GM18508 (cell line): ENCODE results near the gene MCM9.
A peak's percentile ranks its signal among the peaks of the same experiment; 100 is the strongest.
"Not testable (repeated sequence)": the region's sequence is repeated elsewhere in the genome, so short reads cannot be mapped to it uniquely, and the experiment has no call there.

Source experiments
- ATAC-seq: cut with Tn5 transposase; IDR thresholded peaks from one replicate; pipeline ENCODE4 v1.9.1; 2021; ENCODE audit warnings: moderate number of reproducible peaks; ENCODE audit not compliant: insufficient read depth, unreplicated experiment

MCM9 gene

DNA sequence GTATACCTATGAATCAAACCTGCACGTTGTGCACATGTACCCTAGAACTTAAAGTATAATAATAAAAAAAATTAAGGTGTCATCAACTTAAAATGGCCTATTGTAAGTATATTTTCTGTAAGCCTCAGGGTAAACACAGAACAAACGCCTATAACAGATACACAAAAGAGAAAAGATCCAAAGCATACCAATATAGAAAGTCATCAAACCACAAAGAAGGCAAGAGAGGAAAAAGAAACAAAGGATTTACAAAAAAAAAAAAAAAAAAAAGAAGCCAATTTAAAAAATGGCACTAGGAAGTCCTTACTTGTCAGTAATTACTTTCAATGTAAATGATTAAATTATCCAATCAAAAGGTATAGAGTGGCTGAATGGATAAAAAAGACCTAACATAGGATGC lies 65.6 kb downstream of the MCM9 start:
- ATAC-seq, result no peak

DNA sequence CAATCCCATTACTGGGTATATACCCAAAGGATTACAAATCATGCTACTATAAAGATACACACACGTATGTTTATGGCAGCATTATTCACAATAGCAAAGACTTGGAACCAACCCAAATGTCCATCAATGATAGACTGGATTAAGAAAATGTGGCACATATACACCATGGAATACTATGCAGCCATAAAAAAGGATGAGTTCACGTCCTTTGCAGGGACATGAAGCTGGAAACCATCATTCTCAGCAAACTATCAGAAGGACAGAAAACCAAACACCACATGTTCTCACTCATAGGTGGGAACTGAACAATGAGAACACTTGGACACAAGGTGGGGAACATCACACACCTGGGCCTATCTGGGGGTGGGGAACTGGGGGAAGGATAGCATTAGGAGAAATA lies 66.1 kb downstream of the MCM9 start:
- not testable (repeated sequence) for ATAC-seq

DNA sequence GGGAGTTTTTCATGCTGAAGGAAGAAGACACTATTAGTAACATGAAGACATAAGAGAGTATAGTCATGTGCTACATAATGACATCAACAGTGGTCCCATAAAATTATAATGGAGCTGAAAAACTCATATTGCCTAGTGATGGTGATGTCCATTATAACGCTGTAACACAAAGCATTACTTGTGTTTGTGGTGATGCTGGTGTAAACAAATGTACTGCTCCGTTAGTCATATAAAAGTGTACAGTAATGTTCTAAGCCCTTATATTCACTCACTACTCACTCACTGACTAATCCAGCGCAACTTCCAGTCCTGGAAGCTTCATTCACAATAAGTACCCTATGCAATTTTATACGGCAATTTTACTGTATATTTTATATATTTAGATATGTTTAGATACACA lies 67.8 kb downstream of the MCM9 start:
- ATAC-seq, result no peak

DNA sequence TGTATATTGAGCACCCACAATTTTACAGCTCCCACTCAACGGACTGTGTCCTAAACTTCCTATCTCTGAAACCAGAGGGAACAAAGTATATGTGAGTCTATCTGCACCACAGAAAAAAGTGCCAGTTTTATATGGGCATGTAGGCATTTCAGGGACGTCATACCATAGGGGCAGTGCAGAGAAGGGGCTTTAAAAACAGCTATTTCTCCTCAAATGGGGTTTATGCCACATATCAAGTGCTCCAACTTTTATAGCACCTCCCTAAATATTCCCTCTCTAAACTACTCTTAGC lies 69.9 kb downstream of the MCM9 start:
- no peak for ATAC-seq

DNA sequence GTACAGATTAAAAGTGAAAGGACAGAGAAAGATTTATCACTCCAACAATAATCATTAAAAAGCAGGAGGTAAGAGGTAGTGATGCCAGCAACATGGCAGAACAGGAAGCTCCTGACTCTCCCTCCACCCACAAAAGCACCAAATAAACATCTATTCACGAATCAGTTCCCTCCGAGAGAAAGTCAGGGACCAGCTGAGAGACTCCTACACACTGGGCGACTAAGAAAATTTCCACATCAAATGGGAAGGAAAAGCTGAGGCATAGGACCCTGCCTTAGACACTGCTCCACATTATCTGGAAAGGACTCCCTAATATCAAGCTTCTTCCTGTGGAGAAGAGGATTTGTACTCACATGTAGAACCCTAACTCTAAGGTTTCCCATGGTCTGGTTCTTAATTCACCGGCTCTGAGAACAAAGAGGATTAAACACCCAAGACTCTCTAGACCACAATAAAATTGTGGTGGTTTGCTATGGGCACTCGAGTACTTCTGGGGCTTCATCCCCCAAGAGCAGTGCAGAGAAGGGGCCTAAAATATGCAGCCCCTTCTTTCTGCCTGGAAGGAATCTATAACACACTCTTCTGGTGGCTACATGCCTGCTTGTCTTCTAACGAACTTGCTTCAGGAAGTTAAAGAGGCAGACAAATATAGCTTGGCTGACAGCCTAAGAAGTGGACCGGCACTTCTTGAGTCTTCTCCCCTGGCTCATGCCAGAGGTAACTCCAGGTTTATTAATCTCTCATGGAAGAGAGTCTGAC lies 70.4 kb downstream of the MCM9 start:
- no peak for ATAC-seq

DNA sequence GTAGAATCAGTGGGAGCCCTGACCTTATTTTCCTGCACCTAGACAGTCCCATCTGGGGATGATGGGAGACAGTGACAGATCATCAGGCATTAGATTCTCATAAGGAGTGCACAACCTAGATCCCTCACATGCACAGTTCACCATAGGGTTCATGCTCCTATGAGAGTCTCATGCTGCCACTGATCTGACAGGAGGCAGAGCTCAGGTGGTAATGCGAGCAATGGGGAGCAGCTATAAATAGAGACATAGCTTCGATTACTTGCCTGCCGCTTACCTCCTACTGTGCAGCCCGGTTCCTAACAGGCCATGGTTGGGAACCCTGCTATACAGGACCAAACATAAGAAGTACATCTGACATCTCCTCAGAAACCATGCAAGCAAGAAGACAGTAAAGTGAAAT lies 72.5 kb downstream of the MCM9 start:
- no peak for ATAC-seq

DNA sequence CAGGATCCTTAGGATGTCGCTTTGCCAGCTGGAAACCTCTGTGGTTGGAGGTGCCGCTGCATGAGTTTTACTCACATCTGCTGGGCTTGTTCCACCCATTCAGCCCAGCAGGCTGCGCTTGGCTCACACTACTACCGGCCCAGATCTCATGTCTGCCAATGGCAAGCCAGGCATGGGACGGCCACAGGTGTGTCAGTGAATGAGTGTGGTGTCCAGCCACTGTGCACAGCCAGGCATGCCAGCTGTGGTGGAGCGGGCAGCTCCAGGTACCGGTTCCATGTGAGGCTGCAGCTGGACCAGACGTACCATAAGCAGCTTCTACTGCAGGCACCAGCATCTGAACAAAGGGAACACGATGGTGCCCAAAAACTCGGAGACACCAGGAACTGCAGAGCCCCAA lies 74.1 kb downstream of the MCM9 start:
- no peak for ATAC-seq

DNA sequence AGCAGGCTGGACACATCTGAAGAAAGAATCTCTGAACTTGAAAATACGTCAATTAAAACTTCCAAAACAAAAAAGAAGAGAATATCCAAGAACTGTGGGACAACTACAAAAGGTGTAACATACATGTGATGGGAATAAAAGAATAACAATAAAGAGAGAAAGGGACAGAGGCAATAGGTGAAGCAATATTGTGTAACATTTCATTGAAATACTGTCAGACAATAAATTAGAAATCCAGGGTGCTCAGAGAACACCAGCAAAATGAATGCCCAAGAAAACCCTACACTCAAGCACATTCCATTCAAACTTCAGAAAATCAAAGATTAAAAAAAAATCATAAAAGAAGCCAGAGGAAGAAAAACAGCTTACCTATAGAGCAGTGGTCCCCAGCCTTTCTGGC lies 74.6 kb downstream of the MCM9 start:
- no peak for ATAC-seq

DNA sequence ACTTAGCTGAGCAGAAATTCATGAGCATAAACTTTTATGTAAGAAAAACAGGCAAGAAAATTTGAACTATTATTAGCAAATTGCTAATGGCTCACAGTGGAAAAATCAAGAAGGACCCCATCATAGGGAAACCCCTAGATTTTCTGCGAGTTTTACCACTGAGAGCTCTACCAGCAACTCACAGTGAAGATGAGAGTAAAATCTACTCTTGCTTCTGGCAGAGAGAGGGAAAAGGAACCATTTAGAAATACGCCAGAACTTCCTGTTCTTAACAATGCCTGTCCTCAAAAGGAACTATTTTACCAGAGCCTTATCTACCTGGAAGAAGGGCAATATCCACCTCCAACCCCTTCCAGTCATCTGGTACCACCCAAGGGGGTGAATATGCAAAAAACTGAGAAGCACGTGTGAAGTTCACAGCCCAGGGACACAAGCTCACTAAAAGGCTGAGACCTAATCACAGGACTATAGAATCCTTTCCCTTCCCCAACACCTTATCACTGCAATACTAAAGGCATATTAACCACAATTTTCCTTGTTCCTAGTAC lies 75.4 kb downstream of the MCM9 start:
- no peak for ATAC-seq

DNA sequence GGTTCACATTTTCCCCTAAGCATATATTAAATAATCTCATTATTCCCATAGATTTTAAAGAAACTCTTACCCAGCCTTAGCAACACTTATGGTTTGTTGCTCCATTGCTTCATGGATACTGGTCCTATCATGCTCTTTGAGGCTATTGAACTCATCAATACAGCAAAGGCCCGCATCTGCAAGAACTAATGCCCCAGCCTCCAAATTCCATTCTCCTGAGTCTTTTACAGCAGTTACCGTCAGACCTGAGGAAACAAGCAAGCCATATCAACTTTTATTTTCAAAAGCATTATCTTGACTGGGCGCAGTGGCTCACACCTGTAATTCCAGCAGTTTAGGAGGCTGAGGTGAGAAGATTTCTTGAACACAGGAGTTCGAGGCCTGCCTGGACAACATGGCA lies 78.7 kb downstream of the MCM9 start:
- ATAC-seq, result no peak

DNA sequence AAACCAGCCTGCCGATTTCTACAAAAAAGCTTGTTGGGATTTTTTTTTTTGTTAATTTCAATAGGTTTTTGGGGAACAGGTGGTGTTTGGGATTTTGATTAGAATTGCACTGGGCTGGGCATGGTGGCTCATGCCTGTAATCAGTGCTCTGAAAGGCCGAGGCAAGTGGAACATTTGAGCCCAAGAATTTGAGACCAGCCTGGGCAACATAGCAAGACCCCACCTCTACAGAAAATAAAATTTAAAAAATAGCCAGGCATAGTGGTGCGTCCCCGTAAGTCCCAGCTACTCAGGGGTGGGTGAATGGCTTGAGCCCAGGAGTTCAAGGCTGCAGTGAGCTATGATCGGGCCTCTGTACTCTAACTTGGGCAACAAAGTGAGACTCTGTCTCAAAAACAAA lies 81.6 kb downstream of the MCM9 start:
- ATAC-seq, result no peak

DNA sequence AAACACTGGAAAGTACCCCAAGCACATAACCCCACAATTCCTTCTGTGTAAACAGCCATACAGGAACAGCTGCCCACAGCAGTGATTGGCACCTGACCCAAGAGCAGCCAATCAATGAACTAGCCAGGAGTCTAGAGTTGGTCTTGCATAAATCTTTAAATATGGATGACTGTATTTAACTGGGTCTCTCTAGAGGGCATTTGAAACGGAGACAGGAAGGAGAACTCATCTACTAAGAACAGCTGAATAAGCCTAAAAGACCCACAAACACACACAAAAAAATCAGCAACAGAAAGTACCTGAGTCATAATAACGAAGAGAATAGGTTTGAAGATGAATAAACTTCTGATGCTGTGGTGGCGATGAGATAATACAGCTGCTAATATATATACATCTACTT lies 90.0 kb downstream of the MCM9 start:
- ATAC-seq, result peak; percentile 41

DNA sequence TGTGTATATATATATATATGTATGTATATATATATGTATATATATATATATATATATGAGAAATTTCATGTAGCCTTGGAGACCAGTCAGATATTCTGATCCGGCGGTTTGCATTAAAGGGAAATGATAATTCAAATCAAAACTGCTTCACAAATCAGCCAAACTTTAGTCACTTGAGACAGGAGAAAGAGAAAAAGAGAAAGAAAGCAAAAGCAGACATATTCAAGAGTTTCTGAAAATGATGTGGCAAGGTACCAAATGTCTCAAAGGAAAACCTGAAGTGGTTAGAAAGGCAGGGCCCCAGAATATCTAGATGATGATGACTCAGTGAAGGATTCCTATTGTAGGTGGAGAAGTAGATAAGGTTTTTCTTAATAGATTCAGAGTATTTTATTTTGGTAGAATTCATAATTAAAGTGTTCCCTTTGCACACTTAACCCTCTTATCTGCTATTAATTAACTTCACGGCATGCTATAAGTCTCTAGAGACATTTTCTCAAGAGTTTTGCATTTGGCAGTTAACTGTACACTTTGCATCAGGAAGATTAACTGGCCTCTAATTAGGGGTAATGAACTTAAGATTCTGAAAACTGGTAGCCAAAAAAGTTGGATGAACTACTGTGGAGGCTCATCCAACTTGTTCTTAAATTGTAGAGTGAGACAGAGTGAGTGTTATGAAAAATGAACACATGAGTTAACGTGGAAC lies 91.1 kb downstream of the MCM9 start:
- ATAC-seq, result peak; percentile 93

DNA sequence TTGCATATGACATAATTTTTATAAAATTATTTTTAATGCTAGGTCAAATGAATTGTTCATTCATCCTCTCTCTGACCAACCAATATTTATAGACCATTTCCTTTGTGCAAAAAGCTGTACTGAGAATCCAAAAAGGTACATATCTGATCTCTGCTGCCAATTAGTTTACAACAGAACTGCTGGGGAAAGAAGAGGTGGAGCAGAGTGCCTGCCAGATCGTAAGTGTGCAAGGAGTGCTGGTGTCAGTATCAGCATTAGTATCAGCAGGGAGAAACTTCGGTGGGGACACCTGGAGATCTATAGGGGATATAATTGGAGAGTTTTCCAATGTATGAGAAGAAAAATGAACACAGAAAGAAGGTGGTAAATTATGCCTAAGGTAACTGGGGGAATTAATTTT lies 104.3 kb downstream of the MCM9 start:
- no peak for ATAC-seq

DNA sequence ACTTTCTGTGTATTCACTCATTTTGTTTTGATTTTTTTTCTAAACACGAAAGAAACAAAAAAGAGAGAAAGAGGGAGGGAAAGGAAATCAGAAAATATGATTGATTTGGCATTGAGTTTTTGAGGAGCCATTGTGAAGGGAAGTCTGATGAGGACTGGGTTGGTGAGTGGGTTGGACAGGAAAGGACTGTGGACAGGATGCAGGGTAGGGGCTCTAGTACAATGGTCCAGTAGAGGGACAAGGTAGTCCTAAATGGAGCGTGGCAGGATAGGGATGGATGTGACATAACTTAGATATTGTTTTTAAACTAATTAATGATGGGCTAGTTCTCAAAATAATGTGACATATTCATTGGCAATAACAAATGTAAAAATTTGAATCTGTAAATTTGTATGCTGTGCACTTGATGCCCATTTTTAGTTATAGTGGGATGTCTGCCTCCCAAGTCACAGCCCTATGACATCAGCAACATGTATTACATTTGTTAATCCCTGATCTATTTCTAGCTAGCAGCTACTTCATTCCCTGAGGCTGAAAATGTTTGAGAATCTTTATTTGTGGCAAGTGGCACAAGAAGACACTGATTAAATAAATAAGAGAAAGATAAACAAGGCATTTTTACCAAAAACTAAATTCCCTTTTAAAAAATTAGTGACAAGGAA lies 105.0 kb downstream of the MCM9 start:
- ATAC-seq, result no peak

DNA sequence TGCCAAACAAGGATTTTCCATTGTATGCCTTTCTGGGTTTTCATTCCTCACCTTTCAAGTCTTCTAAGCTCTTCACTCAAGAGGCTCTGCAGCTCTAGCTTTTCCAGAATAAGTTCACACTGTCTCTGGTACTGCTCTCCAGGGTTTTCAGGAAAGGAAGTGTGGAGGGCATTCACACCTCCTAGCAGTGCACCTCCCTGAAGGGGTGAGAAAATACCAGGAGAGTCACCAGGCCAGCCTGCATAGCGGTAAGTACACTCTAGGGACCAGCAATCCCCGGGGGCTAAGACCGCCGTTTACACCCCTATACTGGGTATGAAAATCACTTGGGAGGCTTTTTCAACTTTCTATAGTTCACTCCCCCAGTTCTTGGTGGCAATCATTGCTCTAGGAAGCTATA lies 108.9 kb downstream of the MCM9 start:
- ATAC-seq, result no peak

DNA sequence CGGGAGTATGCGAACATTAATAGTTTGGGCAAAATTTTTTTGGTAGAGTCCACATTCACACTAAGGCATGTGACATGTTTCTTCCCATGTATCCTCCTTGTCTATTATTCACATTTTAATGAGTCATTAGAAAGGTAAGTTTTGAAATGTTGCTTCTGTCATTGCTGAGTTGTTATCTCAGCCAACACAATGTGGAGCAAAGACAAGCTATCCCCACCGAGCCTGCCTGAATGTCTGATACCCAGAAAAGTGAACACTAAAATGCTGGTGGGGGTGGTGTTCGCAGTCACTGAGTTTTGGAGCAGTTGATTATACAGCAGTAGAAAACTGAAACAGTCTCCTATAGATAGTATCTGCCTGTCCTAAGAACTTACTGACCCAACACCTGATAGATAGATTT lies 109.3 kb downstream of the MCM9 start:
- ATAC-seq, result no peak

DNA sequence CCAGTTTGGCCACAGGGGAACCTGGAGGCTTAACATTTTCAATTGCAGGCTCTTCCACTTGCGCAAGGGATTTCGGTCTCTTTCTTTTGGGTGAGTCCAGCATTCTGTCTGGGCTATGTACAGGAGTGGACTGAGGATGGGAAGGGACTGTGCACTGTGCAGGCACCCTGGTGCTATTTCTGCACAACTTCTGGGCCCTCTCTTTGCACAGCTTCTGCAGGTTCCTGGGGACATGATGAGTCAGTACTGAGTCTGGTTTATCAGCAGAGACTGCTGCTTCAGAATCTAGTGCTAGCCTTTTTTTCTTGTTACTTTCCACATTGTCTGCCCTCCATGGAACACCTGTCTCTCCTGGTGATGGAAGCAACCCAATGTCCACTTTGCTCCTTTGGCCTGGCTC lies 119.5 kb downstream of the MCM9 start:
- no peak for ATAC-seq

DNA sequence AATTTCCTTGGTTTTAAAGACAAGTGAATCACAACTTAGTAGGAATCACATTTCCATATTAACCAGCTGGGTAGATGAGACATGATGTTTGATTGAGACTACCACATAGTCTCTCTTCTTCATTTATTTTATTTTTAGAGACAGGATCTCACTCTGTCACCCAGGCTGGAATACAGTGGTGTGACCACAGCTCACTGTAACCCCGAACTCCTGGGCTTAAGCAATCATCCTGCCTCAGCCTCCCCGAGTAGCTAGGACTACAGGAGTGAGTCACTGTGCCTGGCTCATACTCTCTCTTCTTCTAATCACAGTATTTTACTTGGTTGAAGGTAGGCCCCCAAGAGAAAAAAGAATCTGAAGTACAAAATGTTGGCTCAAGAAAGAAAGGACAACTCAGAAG lies 121.2 kb downstream of the MCM9 start:
- ATAC-seq, result no peak

DNA sequence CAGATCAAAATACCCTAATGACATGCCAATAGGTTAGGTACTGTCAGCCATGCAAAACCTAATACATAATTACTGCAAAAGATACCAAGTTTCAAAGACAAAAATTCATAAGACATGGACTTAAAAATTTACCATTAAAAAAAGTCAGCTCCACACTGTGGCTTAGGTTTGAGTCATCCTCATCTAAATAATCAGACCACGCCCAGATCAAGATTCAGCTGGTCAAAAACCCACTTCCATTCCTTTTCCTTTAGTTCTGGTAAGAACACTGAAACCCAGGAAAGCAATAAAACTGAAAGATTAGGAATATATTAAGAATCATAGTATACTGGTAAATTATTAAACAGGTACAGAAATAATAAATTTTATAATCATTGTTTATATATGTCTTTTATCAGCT lies 122.0 kb downstream of the MCM9 start:
- ATAC-seq, result no peak

DNA sequence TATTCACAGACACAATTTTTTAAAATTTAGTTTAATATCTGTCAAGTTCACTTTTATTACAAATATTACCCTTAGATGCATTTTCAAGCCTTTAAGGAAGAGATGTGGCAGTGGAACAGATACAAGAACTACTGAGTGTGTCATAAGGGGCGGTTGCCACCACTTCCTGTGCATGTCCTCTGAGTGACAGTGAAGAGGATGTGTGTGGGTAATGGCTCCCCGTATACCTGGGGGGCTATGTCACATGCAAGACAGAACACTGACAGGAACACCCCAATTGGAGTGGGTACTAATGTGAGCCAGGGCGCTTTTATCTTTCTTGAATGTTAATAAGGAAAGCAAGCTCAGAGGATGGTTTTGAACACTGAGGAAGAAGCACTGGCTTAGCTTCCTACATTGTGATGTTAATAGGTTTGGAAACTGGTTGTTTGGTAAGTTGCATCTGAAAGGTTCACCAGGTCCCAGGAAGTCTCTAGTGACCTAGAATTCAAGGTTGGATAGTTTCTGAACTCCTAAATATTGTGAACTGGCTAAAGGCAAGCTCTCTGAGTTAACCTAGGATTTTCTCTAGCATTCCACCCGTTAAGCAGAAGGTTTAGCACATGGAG lies 124.4 kb downstream of the MCM9 start:
- peak; percentile 87 for ATAC-seq
